Right ventricle myocardium inferior (tissue), 1 donor: ENCODE measurements around the gene GPR176. TPM values are rescaled to one million over a fixed set of nuclear protein-coding genes. Genes with fewer than 3 reads are reported as not detected.

Experiments
- ATAC-seq: fragments of 200-7000 bp; cut with Tn5 transposase; one replicate; pipeline ENCODE4 v1.9.1; 2020; ENCODE audit warnings: mild to moderate bottlenecking, moderate library complexity
- DNase-seq: peaks from one replicate; pipeline ENCODE4 v3.0.0; 2021; ENCODE audit errors: missing footprints
- intact Hi-C: fragments of 100-400 bp; cut with DNase I; formaldehyde crosslinking; loops from one replicate; pipeline ENCODE4 v1.11.0; 2022
- total RNA-seq: library from RNA; stranded (reverse); fragmentation: NEBNext Ultra II Directional; extraction: Animal tissue kit (Norgen Biotek cat#: 25700); gene quantifications from one replicate; pipeline ENCODE4 v1.2.1, GENCODE V29; 2021
- donor health status: DM: no; HTN: yes; CAD: no; lungs with severe emphysema.

Gene GPR176
- total RNA-seq, 1 donor from 2014 or later = 1.8 TPM

GRCh38 chr15:39937696-39938095 is 17.6 kb upstream of the GPR176 start:
- ATAC-seq = no peak
- intact Hi-C loops = loop anchor here (5.0 kb wide), 1 partner anchor 40 kb away; no protein-coding TSS in a partner anchor
- DNase-seq = no peak

GRCh38 chr15:39936681-39937080 is 16.6 kb upstream of the GPR176 start:
- DNase-seq (no peak), ATAC-seq (no peak)
- intact Hi-C loops = loop anchor here (5.0 kb wide), 1 partner anchor 41 kb away; no protein-coding TSS in a partner anchor

- intact Hi-C loops = loop anchor here (5.0 kb wide), 1 partner anchor 41 kb away; no protein-coding TSS in a partner anchor
- DNase-seq (no peak), ATAC-seq (no peak)
Measured at GRCh38 chr15:39936187-39936586, 16.1 kb upstream of the GPR176 start.

DNA sequence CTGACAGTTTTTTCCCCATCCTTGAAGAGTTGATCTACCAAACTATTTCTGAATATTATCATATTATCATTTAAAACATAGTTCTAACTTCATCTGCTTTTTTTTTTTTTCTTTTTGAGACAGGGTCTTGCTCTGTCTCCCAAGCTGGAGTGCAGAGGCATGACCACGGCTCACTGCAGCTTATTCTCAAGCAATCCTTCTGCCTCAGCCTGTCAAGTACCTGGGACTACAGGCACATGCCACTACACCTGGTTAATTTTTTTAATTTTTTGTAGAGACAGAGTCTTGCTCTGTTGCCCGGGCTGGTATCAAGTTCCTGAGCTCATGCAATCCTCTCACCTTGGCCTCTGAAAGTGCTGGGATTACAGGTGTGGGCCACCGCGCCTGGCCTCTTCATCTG is 15.2 kb upstream of the GPR176 start:
- ATAC-seq = no peak
- no peak for DNase-seq
- intact Hi-C loops = loop anchor here (5.0 kb wide), 1 partner anchor 42 kb away; no protein-coding TSS in a partner anchor

- DNase-seq (no peak), ATAC-seq (peak; percentile 1)
- intact Hi-C loops = loop anchor here (5.0 kb wide), 2 partner anchors 43 to 147 kb away; no protein-coding TSS in a partner anchor
Measured at GRCh38 chr15:39934397-39935071, 14.5 kb upstream of the GPR176 start.

GRCh38 chr15:39931615-39932014 is 11.5 kb upstream of the GPR176 start:
- DNase-seq = no peak
- ATAC-seq = no peak
- intact Hi-C loops = loop anchor here (5.0 kb wide), 1 partner anchor 144 kb away; no protein-coding TSS in a partner anchor

DNA sequence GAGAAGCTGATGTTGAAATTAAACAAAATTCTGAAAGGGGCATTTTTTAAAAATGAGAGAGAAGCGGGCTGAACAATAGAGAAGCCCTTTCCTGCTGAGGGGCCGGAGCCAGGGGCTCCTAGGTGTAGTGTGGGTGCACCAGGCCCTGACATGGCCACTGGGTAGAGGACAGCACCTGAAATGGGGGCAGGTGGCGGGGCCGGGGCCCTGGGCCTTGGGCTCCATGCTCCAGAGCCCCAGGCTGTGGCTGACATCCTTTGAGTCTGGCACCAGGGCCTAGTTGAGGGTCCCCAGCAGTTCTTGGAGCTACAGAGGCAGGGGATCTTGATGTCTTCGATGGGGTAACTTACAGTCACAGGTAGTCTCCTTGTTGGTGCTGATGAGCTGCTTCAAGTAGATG is 6.5 kb upstream of the GPR176 start:
- intact Hi-C loops = no loop called here
- no peak for ATAC-seq

GRCh38 chr15:39925112-39925842 is 5.2 kb upstream of the GPR176 start:
- DNase-seq = no peak
- intact Hi-C loops = no loop called here
- ATAC-seq = no peak

More for the DNA sequence above, 6.5 kb upstream of the GPR176 start:
- DNase-seq = no peak

GRCh38 chr15:39924437-39924836 is 4.4 kb upstream of the GPR176 start:
- ATAC-seq (no peak), DNase-seq (no peak)
- intact Hi-C loops = no loop called here

DNA sequence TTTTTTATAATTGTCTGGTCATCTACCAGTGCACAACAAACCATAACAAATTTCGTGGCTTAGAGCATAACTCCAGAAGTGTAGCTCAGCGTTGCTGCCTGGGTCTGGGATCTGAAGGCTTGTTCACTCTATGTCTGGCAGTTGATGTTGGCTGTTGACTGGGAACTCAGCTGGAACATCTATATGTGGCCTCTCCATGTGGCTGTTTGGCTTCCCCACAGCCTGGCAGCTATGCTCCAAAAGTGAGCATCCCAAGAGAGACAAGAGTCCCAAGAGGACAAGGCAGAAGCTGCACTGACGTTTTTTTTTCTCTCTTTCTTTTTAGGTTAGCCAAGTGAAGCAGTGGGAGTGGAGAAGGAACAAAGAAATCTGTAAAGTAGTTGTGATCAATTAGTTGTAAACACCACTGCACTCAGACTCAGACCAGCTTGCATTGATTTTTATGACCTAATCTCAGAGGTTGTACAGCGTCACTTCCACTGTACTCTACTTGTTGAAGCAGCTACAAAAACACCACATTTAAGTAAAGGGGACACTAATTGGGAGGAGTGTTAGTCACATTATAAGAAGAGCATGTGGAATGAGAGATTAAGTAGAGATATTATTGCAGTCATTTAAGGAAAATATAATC is 2.5 kb upstream of the GPR176 start:
- ATAC-seq = no peak
- DNase-seq = no peak
- intact Hi-C loops = no loop called here

GRCh38 chr15:39921274-39921638 is 1.2 kb upstream of the GPR176 start:
- DNase-seq (no peak), ATAC-seq (no peak)
- intact Hi-C loops = no loop called here

DNA sequence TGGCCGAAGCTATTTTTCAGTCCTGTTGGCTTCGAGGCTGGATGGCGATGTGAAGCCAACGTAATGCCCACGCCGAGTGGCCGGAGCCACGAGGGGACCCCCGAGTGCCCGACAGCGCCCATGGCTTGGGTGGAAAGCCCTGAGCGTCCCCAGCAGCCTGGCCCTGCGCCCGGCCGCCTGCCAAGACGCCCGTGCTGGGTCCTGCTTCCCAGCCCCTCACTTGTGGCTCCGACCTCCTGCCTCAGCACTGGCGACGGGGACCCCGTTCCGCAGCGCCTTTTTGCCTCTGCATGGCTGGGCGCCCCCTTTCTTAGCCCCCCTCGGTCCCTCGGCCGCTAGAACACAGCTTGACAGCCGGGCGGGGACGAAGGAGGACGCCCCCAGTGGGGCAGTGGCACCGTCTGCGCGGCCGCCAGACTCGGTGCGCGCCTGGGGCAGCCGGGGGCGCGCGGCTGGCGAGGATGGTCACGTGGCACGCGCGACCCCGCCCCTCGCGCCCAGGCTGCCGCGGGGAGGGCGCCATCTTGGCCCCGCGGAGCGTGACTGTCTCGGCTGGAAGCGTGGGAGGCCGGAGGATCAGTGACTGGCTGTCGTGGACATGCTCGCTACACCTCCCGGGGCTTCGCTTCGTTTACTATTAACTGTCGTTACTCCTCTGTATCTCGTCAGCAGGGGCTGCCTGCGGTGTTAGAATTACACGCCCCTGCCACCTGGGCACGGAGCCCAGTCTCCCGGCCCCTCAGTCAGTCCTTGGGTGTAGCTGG is 626 bp upstream of the GPR176 start:
- intact Hi-C loops = no loop called here
- peak; percentile 86 for DNase-seq
- peak; percentile 96 for ATAC-seq

DNA sequence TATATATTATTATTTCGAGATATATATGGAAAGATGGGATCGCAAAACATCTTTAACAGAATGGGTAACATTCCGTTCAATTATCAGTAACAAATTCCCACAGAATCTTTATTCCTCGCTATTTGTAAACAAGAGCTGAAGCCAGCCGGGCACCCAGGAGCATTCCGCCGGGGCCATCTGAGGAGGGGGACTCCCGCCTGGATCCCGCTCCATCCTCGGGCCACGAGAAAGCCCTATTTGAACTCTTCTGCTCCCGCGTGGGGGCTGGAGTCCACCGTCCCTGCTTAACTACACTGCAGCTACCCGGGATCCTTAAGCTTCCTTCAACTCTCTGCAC is 687 bp downstream of the GPR176 start:
- DNase-seq (no peak), ATAC-seq (no peak)
- intact Hi-C loops = no loop called here

DNA sequence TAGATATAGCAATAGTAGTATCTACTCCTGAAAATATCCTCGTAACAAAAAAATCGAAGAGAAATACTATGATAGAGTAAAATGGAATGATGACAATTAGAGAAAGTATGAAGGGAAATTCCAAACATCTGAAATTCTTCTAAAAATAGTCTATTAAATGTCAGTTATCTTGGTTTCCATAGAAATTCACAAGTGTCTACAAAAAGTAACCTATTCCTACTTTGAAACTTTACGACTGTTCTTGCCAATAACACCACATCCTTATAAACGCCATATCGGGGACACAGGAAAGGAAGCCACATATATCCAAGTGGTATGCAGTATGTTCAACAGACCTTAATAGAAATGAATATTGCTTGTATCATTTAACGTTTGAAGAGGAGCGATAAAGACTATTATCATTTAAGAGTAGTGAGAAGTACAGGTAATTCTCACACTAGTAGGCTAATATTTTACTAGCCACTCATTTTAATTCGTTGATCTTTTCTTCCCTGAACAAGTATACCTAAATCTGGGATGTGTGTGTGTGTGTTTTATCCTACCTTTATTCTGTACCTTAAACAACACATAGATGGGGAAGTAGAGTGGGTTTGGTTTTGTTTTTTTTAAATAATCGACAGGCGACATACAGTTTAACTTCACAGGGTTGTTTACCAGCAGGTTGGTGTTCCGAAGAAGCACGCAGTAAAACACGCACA is 1.2 kb downstream of the GPR176 start:
- intact Hi-C loops = no loop called here
- DNase-seq = no peak

DNA sequence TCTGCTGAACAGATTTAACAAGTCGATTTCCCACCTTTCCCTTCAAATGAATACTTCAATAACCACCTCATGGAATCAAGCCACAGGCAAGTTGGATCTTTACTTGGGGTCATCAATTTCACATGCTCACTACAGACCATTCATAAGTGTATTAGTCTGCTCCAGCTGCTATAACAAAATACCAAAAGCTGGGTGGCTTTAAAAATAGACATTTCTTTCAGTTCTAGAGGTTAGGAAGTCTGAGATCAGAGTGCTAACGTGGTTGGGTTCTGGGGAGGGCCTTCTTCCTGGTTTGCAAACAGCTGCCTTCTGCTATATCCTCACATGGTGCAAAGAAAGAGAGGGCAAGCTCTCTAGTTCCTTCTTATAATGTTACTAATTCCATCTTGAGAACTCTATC is 5.1 kb downstream of the GPR176 start:
- DNase-seq (no peak), ATAC-seq (no peak)
- intact Hi-C loops = no loop called here

More for the DNA sequence above, 1.2 kb downstream of the GPR176 start:
- no peak for ATAC-seq

DNA sequence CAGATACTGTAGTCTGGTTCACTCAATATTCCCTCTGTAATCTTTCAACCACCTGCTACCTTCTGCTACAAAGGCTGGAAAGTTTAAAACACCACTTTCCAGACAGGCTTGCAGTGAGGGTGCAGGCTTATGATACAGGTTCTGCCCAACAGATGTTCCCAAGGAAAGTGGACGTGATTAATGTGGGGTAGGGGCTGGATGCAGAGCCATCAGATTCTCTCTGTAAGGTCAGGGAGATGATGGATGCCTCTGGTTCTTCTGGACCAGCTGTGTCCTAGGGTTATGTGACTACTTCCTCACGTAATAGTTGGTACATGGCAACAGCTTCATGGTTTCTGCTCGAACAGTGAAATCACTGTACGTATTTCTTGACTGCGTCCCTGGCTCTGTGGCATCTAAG is 11.1 kb downstream of the GPR176 start:
- ATAC-seq (no peak), DNase-seq (no peak)
- intact Hi-C loops = no loop called here

GRCh38 chr15:39908186-39908585 is 11.9 kb downstream of the GPR176 start:
- no peak for DNase-seq
- no peak for ATAC-seq
- intact Hi-C loops = no loop called here

GRCh38 chr15:39907216-39907615 is 12.8 kb downstream of the GPR176 start:
- ATAC-seq (no peak), DNase-seq (no peak)
- intact Hi-C loops = no loop called here

DNA sequence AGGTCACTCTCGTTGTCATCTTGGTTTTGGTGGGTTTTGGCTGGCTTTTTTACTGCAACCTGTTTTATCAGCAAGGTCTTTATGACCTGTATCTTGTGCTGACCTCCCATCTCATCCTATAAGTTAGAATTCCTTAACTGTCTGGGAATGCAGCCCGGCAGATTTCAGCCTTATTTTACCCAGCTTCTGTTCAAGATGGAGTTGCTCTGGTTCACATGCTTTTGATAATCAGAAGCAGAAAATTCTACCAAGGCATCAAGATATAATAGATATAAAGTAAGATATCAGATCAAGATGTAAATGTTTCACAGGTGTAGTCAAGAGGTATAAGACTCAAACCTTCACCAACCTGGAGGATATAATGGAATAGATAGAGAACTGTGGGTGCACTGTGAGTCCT is 16.0 kb downstream of the GPR176 start:
- DNase-seq = no peak
- intact Hi-C loops = no loop called here
- no peak for ATAC-seq
